HG03060 (cell line): Measurements from ENCODE around the gene ARF1.

Experiments
- ATAC-seq: cut with Tn5 transposase; IDR thresholded peaks from one replicate; pipeline ENCODE4 v1.9.1; 2021; ENCODE audit warnings: low read depth, moderate number of reproducible peaks; ENCODE audit not compliant: unreplicated experiment

ARF1 gene

GRCh38 chr1:228068359-228068758, 14.1 kb upstream of the ARF1 start:
- no peak for ATAC-seq

- ATAC-seq, result no peak
Measured at GRCh38 chr1:228070173-228070572, 12.3 kb upstream of the ARF1 start.

DNA sequence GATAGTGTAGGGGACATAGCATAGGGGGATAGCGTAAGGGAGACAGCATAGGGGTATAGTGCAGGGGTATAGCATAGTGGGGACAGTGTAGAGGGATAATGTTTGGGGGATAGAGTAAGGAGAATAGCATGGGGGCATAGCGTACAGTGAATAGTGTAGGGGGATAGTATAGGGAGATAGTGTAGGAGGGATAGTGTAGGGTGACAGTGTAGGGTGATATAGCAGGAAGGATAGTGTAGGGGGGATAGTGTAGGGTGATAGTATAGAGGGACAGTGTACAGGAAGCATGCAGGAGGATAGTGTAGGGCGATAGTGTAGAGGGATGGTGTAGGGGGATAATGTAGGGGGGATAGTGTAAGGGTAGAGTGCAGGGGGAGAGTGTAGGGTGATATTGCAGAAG, 11.7 kb upstream of the ARF1 start:
- no peak for ATAC-seq

GRCh38 chr1:228071839-228072657, 10.5 kb upstream of the ARF1 start:
- no peak for ATAC-seq

DNA sequence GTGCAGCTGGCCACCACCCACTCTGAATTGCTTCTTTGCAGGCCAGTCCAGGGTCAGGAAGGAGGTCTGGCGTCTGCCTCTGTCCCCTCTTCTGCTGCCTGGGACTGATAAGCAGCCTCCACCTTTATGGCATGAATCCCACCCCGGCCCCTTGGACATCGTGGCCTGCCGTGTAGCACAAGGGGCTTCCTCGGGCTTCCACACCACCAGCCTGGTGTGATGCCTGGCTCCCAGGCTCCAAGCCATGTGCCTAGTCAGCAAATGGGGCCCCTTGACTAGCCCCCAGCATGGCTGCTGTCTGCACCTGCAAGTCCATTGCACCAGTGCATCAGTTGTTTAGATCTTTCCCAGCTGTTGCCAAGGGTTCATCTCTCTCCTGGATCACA, 9.9 kb upstream of the ARF1 start:
- ATAC-seq, result no peak

GRCh38 chr1:228073061-228073856, 9.2 kb upstream of the ARF1 start:
- ATAC-seq, result no peak

DNA sequence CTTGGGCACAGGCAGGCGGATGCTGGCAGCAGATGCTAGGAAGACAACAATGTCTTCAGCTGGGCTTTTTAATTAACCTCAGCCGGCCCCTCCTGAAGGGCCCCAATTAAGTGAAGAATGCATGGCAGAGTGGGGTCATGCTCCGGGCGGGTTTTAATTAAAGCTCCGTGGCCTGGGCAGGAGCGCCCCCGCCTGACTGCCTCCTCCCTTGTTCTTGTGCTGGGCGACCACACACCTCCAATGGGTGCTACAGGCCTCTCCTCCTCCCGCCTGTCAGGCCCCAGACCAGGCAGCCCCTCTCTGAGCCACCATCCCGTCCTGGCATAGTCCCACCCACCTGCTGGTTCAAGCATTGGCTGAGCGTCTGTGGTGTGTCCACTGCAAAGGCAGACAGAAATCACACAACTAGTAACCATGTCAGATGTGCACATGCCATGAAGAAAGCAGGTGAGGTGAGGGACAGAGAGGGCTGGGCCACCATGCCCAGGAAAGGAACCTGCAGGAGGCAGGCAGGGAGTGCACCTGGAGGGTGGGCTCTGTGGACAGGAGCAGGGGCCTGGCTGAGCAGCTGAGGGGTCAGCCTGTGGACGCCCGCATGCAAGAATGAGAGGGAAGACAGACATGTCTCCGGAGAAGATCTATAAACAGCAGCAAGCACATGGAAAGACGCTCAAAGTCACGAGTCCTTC, 8.5 kb upstream of the ARF1 start:
- ATAC-seq, result no peak

- no peak for ATAC-seq
Measured at GRCh38 chr1:228074954-228075730, 7.4 kb upstream of the ARF1 start.

- ATAC-seq, result no peak
Measured at GRCh38 chr1:228075801-228076271, 6.7 kb upstream of the ARF1 start.

- no peak for ATAC-seq
Measured at GRCh38 chr1:228076796-228077430, 5.6 kb upstream of the ARF1 start.

DNA sequence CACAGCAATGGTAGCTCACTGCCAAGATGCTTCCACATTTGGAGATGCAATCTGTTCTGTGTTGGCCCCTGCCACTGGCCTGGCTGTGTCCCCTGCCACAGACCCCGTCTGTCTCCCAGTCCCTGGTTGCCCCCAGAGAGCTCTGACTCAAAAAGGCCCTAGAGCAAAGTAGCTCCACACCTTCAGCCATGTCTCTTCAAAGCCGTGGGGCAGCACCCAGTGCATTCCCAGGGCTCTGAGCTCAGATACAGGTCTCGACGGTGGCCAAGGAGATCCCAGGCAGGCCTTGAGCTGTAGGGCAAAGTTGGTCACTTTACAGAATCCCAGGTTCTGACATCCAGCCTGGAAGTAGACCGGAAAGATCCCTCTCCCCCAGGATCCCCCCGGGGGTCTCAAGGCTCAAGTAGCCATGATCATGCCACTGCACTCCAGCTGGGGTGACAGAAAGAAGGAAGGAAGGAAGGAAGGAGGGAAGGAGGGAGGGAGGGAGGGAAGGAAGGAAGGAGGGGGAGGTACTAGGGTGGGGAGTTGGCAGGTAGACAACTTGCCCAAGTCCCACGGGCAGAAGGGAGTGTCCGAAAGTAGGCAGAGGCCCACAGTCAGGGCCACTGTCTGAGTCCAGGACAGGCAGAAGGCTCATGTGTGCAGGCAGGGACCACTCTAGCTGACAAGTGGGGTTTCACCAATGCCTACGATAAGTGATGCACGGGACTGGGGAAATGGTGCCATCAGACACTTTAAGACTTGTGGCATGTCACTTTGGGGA, 4.8 kb upstream of the ARF1 start:
- ATAC-seq, result no peak

DNA sequence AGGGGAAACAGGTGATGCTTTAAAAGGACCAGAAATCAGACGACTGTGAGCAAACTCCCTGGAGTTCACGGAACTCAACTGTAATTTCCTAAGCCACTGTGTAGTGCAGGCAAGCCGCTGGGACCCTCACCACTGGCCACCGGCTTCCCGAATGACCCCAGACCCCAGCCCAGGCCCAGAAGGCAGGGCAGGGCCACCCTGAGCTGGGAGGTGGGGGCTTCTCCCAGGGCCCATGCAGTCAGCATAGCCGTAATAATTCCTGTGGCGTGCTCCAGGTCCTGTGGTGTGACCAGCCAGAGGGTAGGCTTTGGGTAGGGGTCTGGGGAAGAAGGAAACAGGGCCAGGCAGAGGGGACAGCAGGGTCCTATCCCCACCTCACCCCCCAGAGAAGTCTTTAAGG, 3.5 kb upstream of the ARF1 start:
- ATAC-seq, result no peak

- no peak for ATAC-seq
Measured at GRCh38 chr1:228079601-228080263, 2.8 kb upstream of the ARF1 start.

GRCh38 chr1:228081144-228081543, 1.4 kb upstream of the ARF1 start:
- no peak for ATAC-seq

- peak; percentile 5 for ATAC-seq
Measured at GRCh38 chr1:228081578-228082213, 812 bp upstream of the ARF1 start.

- no peak for ATAC-seq
Measured at GRCh38 chr1:228082918-228083870, 686 bp downstream of the ARF1 start.

GRCh38 chr1:228083871-228084278, 1.4 kb downstream of the ARF1 start:
- ATAC-seq, result no peak
